Activated CD8-positive, alpha-beta memory T cell treated with anti-CD3 and anti-CD28 coated beads, Interleukin-2, amount 50 U/mL, for 48 hours (primary cell): ENCODE results near the gene AKR7A2.
"Not testable (repeated sequence)": the region's sequence is repeated elsewhere in the genome, so short reads cannot be mapped to it uniquely, and the experiment has no call there.

Experiments
- DNase-seq: peaks from one replicate; pipeline ENCODE4 v3.0.0-alpha.2; 2020

AKR7A2 gene

GRCh38 chr1:19294638-19295037, 17.3 kb downstream of the AKR7A2 start:
- DNase-seq = no peak

DNA sequence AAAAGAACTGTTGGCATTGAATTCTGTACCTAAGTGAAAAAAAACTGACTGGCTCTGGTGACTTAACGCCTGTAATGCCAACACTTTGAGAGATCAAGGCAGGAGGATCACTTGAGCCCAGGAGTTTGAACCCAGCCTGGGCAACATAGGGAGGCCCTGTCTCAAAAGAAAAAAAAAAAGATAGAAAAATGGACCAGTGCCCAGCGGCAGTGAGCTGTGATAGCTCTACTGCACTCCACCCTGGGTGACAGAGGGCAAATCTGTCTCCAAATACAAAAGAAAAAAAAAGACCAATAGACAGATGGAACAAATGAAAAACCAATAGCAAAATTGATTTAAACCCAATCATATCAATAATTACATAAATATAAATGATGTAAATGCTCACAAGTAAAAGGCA, 22.7 kb downstream of the AKR7A2 start:
- DNase-seq = no peak

GRCh38 chr1:19288324-19289241, 23.4 kb downstream of the AKR7A2 start, which contains the start of gene AKR7A3:
AKR7A3 (minus strand) TSS chr1:19288770; CDS start chr1:19288709, 61 bp downstream.
- DNase-seq = peak; percentile 84

DNA sequence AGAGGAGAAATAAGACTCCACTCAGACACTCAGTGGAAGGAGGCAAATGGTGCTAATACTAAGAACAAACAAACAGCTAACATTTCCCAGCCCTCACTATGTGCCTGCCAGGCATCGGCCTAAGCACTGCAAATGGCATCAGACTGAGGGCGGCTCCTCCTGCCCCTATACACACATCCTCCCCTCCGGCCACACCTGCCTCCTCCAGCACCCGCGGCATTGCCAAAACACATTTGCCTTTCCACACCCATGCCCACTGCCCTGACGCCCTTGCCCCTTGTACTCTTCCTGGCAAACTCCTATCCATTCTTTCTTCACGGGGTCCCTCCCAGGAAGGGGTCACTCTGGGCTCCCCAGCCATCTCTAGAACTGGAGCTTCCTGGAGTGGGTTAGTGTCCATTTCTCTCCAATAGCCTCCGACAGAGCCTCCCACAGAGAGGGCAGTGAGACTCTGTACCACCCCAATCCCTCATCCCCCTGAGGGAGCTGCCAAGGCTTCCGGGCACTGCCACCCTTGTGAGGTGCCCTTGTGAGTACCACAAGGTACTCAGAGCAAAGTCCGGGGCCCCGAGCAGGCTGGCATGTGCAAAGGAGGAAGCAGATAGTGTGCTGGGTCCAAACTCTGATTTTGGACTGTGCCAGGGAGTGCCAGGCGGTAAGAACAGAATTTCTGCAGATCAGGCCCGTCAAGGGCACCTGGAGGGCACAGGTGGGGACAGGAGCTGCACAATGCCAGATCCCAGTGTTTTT, 24.3 kb downstream of the AKR7A2 start:
- DNase-seq = no peak

- not testable (repeated sequence) for DNase-seq
Measured at GRCh38 chr1:19285807-19286206, 26.1 kb downstream of the AKR7A2 start.

DNA sequence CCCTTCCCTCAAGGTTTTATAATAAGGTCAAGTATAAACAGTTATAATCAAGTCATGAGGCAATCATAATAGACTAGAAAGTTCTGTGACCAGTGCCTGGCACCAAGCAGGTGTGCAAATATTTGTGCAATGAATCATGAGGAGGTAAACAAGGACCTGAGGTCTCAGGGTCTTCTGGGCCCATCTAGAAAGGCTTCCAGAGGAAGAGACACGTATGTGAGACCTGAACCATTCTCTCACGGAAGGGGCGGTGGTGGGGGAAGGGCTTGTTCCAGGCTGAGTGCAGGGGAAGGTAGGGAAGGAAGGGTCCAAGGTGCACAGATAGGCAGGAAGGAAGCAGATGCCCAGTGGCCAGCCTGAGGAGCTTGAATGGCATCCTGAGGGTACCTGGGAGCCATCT, 26.6 kb downstream of the AKR7A2 start:
- not testable (repeated sequence) for DNase-seq

- no peak for DNase-seq
Measured at GRCh38 chr1:19284881-19285280, 27.1 kb downstream of the AKR7A2 start.

DNA sequence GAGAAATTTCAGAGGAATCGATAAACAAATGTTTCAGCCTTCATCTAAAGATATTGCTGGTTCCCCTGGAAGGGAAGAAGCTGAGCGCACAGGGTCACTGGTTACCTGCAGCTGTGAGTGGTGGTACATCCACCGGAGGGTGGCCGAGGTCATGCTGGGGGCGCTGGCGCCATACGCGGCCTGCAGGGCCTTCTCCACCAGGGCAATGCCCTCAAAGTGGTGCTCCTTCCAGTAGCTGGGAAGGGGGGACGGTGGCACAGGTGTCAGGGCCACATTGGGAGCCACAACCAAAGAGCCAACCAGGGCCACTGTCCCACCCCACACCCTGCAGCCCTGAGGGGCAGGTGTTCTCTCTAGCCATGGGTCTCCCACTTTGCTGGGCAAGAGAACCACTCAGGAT, 28.1 kb downstream of the AKR7A2 start:
- no peak for DNase-seq

DNA sequence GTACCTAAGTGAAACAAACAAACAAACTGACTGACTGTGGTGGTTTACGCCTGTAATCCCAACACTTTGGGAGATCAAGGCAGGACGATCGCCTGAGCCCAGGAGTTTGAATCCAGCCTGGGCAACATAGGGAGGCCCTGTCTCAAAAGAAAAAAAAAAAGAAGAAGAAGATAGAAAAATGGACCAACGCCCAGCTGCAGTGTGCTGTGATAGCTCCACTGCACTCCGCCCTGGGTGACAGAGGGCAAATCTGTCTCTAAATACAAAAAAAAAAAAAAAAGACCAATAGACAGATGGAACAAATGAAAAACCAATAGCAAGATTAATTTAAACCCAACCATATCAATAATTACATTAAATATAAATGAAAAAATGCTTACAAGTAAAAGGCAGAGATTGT, 37.3 kb downstream of the AKR7A2 start:
- no peak for DNase-seq

GRCh38 chr1:19273844-19274531, 38.0 kb downstream of the AKR7A2 start:
- DNase-seq = not testable (repeated sequence)

DNA sequence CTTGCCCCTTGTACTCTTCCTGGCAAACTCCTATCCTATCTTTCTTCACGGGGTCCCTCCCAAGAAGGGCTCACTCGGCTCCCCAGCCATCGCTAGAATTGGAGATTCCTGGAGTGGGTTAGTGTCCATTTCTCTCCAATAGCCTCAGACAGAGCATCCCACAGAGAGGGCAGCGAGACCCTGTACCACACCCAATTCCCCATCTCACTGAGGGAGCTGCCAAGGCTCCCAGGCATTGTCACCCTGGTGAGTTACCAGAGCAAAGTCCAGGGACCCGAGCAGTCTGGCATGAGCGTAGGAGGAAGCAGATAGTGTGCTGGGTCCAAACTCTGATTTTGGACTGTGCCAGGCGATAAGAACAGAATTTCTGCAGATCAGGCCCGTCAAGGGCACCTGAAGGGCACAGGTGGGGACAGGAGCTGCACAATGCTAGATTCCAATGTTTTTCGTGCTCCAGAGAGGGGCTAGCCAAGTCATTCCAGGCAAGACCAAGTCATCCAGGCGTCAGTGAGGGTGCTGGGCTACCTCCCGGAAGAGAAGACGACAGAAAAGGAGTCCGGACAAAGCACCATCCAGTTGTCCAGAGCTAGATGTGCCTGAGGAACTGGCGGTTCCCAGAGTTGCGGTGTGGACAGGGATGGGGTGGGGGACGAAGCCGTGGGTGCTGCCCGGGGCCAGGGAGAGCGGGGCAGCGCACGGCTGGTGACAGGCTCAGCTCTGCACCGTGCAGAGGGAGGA, 38.7 kb downstream of the AKR7A2 start:
- DNase-seq = no peak

DNA sequence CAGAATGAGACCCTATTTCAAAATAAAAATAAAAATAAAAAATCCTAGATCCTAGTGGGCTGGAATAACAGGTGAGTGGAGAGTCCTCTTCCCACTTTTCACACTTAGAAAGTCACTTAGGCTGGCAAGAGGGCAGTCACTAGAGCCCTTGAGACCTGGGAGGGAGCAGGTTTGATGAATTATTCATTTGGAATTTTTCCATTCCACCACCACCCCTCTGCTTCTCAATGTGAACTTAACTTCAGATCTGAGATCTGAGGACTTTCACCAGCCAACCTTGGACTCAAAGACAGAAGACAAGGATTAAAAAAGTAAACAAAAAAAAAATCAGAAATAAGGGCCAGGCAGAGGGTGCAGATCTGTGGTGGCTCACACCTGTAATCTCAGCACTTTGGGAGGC, 39.9 kb downstream of the AKR7A2 start:
- no peak for DNase-seq

DNA sequence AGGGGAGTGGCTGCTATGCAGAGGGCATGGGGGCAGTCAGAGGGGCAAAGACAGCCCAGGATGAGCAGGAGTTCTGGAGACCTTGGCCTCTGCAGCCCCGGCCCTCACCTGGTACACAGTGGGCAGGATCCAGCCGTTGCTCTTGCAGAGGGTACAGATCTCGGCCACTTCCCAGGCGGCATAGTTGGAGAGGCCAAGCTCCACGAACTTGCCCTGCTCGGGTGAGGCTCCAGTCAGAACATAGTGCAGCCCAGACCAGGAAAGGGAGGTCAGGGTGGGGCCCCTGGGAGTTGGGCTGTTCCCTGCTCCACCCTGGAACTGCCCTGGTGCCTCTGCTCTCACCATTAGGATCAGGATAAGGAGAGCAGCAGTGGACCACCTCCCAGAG, 41.6 kb downstream of the AKR7A2 start:
- DNase-seq = not testable (repeated sequence)

DNA sequence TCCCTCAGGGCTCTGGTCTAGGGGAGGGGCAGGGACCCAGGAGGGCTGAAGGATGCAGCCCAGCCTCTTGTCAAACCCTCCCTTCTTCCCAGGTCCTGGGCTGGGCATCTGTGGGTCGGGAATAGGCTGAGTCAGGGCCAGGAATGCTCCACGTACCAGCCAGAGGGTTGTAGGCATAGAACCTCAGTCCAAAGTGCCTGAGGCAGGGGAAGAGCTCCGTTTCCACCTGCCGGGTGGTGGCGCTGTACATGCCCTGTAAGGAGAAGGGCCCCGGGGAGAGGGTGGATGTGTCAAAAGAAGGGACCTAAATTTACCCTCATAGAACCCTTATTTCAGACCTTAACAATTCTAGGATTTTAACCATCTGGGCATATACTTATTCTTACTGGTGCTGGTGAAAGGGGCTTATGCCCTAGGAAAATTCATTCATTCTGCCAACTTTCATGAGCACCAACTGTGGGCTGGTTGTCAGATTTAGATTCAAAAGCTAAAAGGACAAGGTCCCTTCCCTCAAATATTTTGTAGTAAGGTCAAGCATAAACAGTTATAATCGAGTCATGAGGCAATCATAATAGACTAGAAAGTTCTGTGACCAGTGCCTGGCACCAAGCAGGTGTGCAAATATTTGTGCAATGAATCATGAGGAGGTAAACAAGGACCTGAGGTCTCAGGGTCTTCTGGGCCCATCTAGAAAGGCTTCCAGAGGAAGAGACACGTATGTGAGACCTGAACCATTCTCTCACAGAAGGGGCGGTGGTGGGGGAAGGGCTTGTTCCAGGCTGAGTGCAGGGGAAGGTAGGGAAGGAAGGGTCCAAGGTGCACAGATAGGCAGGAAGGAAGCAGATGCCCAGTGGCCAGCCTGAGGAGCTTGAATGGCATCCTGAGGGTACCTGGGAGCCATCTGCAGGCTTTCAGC, 42.3 kb downstream of the AKR7A2 start:
- not testable (repeated sequence) for DNase-seq

GRCh38 chr1:19268445-19268844, 43.5 kb downstream of the AKR7A2 start:
- DNase-seq = no peak

DNA sequence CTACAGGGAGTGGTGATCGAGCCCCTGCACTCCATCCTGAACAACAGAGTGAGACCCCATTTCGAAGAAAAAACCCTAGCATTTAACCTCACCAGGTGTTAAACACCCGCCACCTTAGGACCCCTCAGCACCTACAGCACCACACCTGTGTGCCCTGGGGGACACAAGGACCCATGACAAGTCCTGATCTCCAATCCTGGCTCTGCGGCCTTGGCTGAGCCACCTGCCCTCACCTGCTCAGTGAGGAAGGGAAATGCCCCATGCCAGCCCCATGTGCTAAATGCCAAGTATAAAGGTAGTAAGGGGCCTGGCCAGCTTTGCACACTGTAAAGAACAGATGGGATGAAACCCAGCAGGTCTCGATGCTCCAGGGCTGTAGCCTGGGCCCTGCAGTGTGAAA, 49.2 kb downstream of the AKR7A2 start:
- DNase-seq = peak; percentile 59

DNA sequence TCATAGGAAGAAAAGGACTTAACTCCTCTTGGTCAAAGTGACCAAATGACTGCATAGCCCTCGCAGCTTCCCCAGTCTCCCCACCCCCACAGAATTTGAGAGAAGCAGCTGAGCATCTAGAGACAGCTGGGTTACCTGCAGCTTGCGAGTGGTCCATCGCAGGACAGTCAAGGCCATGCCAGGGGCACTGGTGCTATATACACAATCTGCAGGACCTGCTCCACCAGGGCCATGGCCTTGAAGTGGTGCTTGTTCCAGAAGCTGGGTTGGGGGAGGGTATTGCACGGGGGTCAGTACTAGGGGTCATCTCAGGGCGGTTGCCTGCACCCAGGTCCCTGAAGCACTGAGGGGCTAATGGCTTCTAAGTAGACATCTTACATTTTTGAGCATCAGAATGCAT, 49.9 kb downstream of the AKR7A2 start:
- peak; percentile 68 for DNase-seq

GRCh38 chr1:19260211-19261138, 51.5 kb downstream of the AKR7A2 start:
- peak; percentile 64 for DNase-seq

DNA sequence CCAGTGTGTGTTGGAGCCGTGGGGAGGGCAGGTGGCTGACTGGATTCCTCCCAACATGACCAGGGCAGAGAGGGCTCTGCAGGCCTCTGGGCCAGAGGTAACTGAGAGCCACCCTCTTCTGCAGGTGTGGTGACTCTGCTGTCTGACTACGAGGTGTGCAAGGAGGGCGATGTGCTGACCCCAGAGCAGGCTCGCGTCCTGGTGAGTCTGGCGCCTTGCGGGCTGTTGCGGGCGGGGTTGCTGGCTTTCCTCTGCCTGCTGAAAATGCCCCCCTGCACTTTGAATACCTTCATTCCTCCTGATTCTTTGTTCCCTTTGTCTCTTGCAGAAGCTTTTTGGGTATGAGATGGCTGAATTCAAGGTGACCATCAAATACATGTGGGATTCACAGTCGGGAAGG, 53.6 kb downstream of the AKR7A2 start:
- DNase-seq = no peak

- DNase-seq = peak; percentile 59
Measured at GRCh38 chr1:19257178-19257914, 54.6 kb downstream of the AKR7A2 start.
